NCI-H69 (cell line): ENCODE results near the gene NAB2.
A peak's percentile ranks its signal among the peaks of the same experiment; 100 is the strongest.

Source experiments
- DNase-seq: peaks from one replicate; lab custom pipeline; 2025; lab: John Stamatoyannopoulos, UW

The NAB2 gene

GRCh38 chr12:57131896-57132744 is 43.2 kb downstream of the NAB2 start:
- DNase-seq = peak; percentile 33

GRCh38 chr12:57133013-57133569 is 44.2 kb downstream of the NAB2 start:
- no peak for DNase-seq

GRCh38 chr12:57133916-57134315 is 45.0 kb downstream of the NAB2 start:
- DNase-seq = no peak

GRCh38 chr12:57134949-57135348 is 46.0 kb downstream of the NAB2 start:
- DNase-seq = no peak

GRCh38 chr12:57135527-57136326 is 46.8 kb downstream of the NAB2 start:
- no peak for DNase-seq

- peak; percentile 14 for DNase-seq
These were observed 49.8 kb downstream of the NAB2 start for GRCh38 chr12:57138526-57139272.

GRCh38 chr12:57139796-57140649 is 51.1 kb downstream of the NAB2 start:
- no peak for DNase-seq

- DNase-seq = no peak
These were observed 52.3 kb downstream of the NAB2 start for GRCh38 chr12:57141249-57141648.

GRCh38 chr12:57142121-57142520 is 53.2 kb downstream of the NAB2 start:
- DNase-seq = no peak

GRCh38 chr12:57142727-57143126 is 53.8 kb downstream of the NAB2 start:
- DNase-seq = no peak

GRCh38 chr12:57143454-57143853 is 54.5 kb downstream of the NAB2 start:
- DNase-seq = no peak
